Esophagus squamous epithelium (tissue), 5 donors: ENCODE data around the gene PAM16. TPM values are rescaled to one million over a fixed set of nuclear protein-coding genes. Genes with fewer than 3 reads are reported as not detected.

Experiments
- DNase-seq: peaks from one replicate; lab custom pipeline; 2025; lab: John Stamatoyannopoulos, UW
- H3K27ac ChIP-seq, 4 donors: fragments of 200-600 bp; sonication (generic); one replicate each; pipeline ENCODE4 v1.5.1; 2016 to 2019; ENCODE audit warnings: mild to moderate bottlenecking in 1 of 4
- H3K27me3 ChIP-seq, 4 donors: fragments of 200-600 bp; sonication (generic); 1 replicate in 3 of 4; 2 replicates in 1 of 4; pipeline versions ENCODE4 v1.5.1 to v1.6.0; 2017 to 2021; ENCODE audit warnings: antibody characterized with exemption in 1 of 4
- H3K36me3 ChIP-seq, 3 donors: fragments of 200-600 bp; sonication (generic); one replicate each; pipeline ENCODE4 v1.5.1; 2016 to 2019
- H3K4me1 ChIP-seq, 3 donors: fragments of 200-600 bp; sonication (generic); one replicate each; pipeline ENCODE4 v1.5.1; 2017 to 2019
- H3K4me3 ChIP-seq, 4 donors: fragments of 200-600 bp; sonication (generic); 1 replicate in 3 of 4; 2 replicates in 1 of 4; pipeline ENCODE4 v1.5.1; 2016 to 2019; ENCODE audit warnings: mild to moderate bottlenecking in 2 of 4, moderate library complexity in 1 of 4
- H3K9me3 ChIP-seq, 3 donors: fragments of 200-600 bp; sonication (generic); one replicate each; pipeline ENCODE4 v1.5.1; 2016 to 2019
- CTCF ChIP-seq, 6 experiments: fragments of 450-650 bp in 4 of 6; fragments of 200-600 bp in 2 of 6; sonication (generic) in 2 of 6; IDR thresholded peaks; one replicate each; pipeline ENCODE4 v1.5.1; 2016 to 2019; ENCODE audit warnings: antibody characterized with exemption in 6 of 6, mild to moderate bottlenecking in 4 of 6, moderate library complexity in 4 of 6
- POLR2A ChIP-seq, 4 donors: fragments of 450-650 bp; IDR thresholded peaks; one replicate each; pipeline ENCODE4 v1.6.1; 2017; ENCODE audit warnings: antibody characterized with exemption in 4 of 4, mild to moderate bottlenecking in 4 of 4, moderate library complexity in 3 of 4
- WGBS, 2 donors: methylation state at CpG; one replicate each; pipeline ENCODE4 v1.1.5; 2018; 5-methylcytosine and 5-hydroxymethylcytosine counted together
- intact Hi-C: fragments of 100-400 bp; cut with DNase I; formaldehyde crosslinking; loops from one replicate; pipeline ENCODE4 v1.15.0; 2022
- total RNA-seq, 4 donors: library from RNA; depleted of rRNA; stranded (reverse); fragments of >200 nt; gene quantifications; one replicate each; pipeline ENCODE4 v1.1.0, GENCODE V29; 2016
- donor health status: DM: yes; HTN: yes; CAD: no.

Gene PAM16
- total RNA-seq, 4 donors from 2014 or later: 29.5 to 40.8 (median 33.2) TPM

- H3K4me1 ChIP-seq: peaks cover 10 to 64% (median 12%) of the 10 kb centered on the region in 3 donors
- peaks cover 0 to 86% (median 14%) of the 10 kb centered on the region in 3 donors for H3K36me3 ChIP-seq
- WGBS, 2 donors: 80% methylated on average over 3 of the region's 55 CpGs; no CpG with 5 or more reads in 1 of the 2 donors
- no peaks in the 10 kb centered on the region for H3K9me3 ChIP-seq
- DNase-seq: no peak
- H3K27ac ChIP-seq: no peak overlapping the region
- intact Hi-C loops: no loop called here
- TF ChIP-seq CTCF (IDR thresholded peaks at IDR 0.05): no peak
- no peak for TF ChIP-seq POLR2A (IDR thresholded peaks at IDR 0.05)
- H3K27me3 ChIP-seq: no peaks in the 10 kb centered on the region
- no peak overlapping the region for H3K4me3 ChIP-seq
Measured at GRCh38 chr16:4381935-4382794, 31.0 kb upstream of the PAM16 start.

GRCh38 chr16:4381072-4381934 lies 30.2 kb upstream of the PAM16 start:
- Histone ChIP-seq H3K4me1 (peaks cover 19 to 64% (median 21%) of the 10 kb centered on the region in 3 donors), H3K9me3 (no peaks in the 10 kb centered on the region), H3K27me3 (no peaks in the 10 kb centered on the region), H3K4me3 (no peak overlapping the region), H3K27ac (no peak overlapping the region), H3K36me3 (peaks cover 0 to 80% (median 14%) of the 10 kb centered on the region in 3 donors)
- no peak for TF ChIP-seq POLR2A (IDR thresholded peaks at IDR 0.05)
- no peak for TF ChIP-seq CTCF (IDR thresholded peaks at IDR 0.05)
- DNase-seq: no peak
- intact Hi-C loops: no loop called here
- WGBS, 2 donors: 94 to 100% methylated on average over 10 to 15 of the region's 59 CpGs

GRCh38 chr16:4380119-4381063 lies 29.3 kb upstream of the PAM16 start:
- Histone ChIP-seq H3K4me3 (no peak overlapping the region), H3K9me3 (no peaks in the 10 kb centered on the region), H3K27me3 (no peaks in the 10 kb centered on the region), H3K36me3 (peaks cover 0 to 73% (median 14%) of the 10 kb centered on the region in 3 donors), H3K4me1 (peaks cover 23 to 70% (median 29%) of the 10 kb centered on the region in 3 donors), H3K27ac (no peak overlapping the region)
- TF ChIP-seq POLR2A (IDR thresholded peaks at IDR 0.05) (no peak), CTCF (IDR thresholded peaks at IDR 0.05) (no peak)
- 80 to 92% methylated on average over 2 to 18 of the region's 26 CpGs for WGBS, 2 donors
- DNase-seq: no peak
- intact Hi-C loops: no loop called here

- TF ChIP-seq POLR2A (IDR thresholded peaks at IDR 0.05) (no peak), CTCF (IDR thresholded peaks at IDR 0.05) (no peak)
- no peaks in the 10 kb centered on the region for H3K9me3 ChIP-seq
- H3K4me3 ChIP-seq: no peak overlapping the region
- 94 to 97% methylated on average over 6 to 7 of the region's 21 CpGs for WGBS, 2 donors
- H3K4me1 ChIP-seq: peaks cover 33 to 73% (median 41%) of the 10 kb centered on the region in 3 donors
- intact Hi-C loops: no loop called here
- H3K36me3 ChIP-seq: peaks cover 0 to 61% (median 14%) of the 10 kb centered on the region in 3 donors
- H3K27me3 ChIP-seq: no peaks in the 10 kb centered on the region
- no peak for DNase-seq
- peak overlapping the region in 3 of 4 donors; percentile 59 to 87 (median 84) for H3K27ac ChIP-seq
Measured at GRCh38 chr16:4378999-4379690, 28.0 kb upstream of the PAM16 start.
